G401.6 (cell line): ENCODE results near the gene COL4A6.

Source experiments
- FAIRE-seq: peaks from 2 replicates; lab custom pipeline; 2012; peaks lifted over from hg19 to GRCh38; lab: Jason Lieb, UNC

COL4A6 gene

GRCh38 chrX:108331126-108331909, 106.9 kb downstream of the COL4A6 start:
- no peak for FAIRE-seq

DNA sequence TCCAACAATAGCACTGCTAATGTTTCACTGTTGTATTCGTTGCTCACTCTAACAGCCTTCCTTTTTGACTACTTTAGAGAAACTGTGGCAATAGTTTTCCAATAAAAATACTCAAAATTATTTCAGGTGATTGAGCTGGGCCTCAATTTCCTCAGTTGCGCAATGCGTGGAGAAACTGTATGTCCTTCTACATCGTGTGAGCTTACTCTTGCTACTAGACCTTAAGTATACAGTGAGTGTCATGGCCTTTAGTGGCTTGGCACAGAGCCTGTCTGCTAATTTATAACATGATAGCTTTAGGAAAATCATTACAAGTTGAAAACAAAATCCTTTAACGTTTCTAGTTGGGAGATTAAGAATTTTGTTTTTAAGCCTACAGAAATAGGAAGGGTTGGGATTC, 114.5 kb downstream of the COL4A6 start:
- no peak for FAIRE-seq

DNA sequence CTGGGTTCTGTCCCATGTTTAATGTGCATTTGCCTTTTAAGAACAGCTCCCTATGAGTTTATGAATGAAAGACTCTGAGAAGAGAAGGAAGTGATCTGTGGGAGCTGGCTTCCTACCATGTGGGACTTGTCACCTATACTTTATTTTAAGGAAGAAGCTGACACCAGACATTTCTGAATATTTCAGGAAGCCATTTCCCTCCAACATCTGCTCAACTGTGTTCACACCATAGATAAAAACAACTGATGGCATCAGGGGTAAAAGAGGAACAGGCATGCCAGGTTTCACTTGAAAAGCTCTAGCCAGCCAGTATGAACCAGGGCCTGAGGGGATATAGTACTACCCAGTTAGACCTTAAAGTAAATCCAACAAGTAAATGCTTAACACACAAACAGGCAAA, 116.0 kb downstream of the COL4A6 start:
- FAIRE-seq, result no peak

DNA sequence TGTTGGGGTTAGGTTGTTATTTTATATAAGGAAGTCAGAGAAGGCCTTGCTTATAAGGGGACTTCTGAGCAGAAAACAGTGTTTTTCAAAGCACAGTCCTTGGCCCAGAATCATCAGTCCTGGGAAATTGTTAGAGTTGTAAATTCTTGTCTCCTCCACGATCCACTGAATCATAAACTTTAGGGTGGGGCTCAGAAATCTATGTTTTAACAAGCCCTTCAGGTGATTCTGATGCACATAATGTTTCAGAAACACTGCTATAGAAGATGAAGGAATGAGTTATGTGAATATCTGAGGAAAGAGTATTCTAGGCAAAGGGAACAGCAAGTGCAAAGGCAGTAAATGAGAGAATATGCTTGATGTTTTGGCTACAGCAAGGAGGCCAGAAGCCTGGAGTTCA, 121.8 kb downstream of the COL4A6 start:
- FAIRE-seq, result no peak

DNA sequence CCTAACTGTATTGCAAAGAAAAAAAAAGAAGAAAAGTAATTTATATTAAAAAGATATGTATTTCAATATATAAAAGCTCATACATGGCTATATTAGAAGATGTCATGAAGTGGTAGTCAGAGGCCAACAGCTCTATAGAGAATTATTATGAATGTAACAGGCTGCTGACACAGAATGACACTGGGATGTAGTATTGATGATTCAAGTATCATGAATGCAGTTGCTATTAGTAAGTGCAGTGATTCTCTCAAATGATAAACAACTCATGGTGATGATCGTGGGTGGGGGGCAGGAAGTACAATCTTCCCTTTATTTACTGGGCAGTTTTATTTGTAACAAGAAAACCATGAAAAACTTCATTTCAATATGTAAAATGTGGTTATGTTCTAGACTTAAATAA, 124.6 kb downstream of the COL4A6 start:
- FAIRE-seq, result no peak

DNA sequence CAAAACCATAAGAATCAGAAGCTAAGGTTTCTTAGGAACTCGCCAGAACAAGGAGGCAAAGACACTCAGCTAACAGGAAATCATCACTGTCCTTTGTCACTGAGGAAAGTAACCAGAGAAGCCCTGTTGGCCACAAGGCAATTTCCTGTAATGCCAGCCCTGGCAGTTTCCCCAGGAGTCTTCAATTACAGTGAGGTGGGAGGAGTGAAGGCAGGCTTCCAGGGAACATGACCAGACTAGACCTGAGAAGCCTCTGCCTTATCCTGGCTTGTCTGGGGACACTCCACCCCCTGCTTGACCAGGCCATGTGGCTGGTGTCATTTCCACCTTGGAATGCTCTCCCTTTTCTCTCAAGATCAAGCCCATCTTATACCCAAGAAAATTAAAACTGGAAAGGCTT, 125.3 kb downstream of the COL4A6 start:
- no peak for FAIRE-seq

- no peak for FAIRE-seq
Observed at GRCh38 chrX:108312011-108312410, 126.2 kb downstream of the COL4A6 start.

DNA sequence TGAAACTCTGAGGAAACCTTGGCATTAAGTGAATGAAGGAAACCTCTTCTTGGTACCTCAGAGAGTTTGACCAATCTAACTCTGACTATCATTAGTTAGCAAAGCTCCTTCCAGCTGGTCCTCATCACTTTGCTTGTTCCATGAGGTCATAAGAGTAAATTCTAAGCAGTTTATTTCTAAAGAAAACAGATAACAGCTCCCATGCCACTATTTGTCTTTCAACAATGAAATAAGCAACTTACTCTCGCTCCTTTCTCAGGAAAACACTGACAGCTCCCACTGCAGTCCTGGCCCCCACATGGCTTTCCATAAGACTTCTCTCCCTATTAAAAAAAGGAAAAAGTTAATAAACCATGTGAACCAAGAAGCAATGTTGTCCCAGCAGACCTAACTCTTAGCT, 127.7 kb downstream of the COL4A6 start:
- FAIRE-seq, result no peak

DNA sequence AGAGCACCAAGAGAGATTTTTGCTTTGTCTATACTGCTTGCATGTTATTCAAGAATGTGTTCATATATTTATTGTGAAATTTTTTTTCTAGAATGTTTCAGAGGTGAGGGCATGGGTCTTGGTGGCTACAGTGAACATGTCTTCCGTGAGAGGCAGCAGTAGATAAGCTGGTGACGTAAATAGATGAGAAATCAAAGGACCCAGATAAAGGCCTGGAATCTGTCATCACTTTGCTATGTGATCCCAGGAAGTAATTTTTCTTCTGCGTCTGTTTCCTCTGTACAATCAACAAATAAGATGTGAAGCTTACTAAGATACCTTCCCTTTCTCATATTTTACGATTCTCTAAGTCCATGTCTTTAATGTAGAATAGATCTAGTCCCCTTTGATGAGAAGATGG, 129.1 kb downstream of the COL4A6 start:
- FAIRE-seq, result no peak

DNA sequence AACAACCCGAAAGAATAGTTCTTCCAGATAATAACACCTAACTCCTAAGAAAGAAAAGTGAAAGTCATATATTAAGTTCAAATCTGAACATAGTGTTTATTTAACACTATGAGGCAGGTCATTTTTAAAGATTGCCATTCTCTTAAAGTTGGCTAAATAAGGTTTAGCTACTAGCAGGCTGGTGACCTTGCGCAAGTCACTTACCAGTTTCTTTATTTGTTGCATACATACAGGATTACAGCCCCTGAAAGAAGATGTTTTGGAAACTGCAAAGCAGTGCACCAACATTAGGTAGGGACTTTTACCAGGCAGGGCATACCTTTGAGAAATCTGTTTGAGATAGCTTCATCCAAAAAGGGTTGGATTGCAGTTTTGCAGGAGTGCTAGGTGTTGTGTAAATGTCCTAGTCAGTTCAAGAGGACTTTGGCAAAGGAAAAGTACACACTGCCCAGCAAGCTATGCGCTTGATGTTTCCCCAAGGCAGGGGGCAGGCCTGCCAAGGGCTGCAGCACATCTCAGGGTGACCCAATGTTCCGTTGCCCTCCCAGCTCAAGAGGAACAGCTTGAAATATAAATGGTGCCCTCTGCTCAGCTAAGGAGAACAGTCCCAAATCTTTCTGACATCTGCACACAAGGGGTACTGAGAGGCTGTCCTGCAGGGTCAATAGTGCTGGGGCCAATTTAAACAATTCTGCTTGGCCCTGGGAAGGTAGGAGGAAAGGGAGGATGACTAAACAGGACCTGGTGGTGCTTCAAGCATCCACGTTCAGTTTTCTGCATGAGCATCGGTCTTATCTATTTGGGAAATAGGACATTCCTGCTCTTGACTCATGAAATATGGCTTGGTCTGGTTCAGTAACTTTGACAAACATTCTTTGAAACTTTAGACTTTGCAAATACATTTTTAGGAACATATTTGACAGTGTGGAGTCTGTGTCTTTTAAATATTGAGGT, 130.8 kb downstream of the COL4A6 start:
- no peak for FAIRE-seq

DNA sequence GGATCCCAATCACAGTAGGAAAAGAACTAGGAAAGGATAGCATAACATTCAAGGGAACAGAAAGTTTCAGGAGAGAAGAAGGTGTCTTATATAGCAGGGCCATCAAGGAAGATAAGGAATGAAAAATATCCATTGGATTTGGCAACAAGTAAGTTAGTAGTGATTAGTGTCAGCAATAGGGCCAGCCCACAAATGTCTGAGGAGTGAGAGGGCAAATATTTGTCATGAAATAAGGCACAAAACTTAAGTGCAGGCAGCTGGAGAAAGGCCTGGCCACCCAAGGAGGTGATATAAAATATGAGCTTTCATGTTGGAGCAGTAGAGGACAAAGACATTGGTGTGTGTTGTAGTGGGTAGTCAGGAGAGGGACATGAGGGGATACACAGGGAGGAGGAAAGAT, 132.1 kb downstream of the COL4A6 start:
- no peak for FAIRE-seq

GRCh38 chrX:108304757-108305156, 133.5 kb downstream of the COL4A6 start:
- no peak for FAIRE-seq

DNA sequence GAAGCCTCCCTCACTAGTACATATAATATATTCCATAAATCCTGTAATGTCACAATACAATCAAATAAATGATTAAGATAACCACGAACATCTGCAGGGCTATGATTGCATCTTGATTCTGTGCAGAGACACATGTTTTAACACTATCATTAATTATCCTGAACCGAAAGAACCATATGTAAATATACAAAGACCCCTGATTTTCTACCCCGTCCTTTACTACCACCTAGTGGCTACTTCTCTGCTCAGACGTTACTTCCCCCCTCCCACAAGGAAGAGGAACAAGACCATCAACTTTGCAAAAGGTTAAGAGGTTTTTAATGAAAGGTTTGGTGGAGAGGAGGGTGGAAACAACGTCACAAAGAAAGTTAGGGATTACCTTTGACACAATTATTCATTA, 134.0 kb downstream of the COL4A6 start:
- no peak for FAIRE-seq

DNA sequence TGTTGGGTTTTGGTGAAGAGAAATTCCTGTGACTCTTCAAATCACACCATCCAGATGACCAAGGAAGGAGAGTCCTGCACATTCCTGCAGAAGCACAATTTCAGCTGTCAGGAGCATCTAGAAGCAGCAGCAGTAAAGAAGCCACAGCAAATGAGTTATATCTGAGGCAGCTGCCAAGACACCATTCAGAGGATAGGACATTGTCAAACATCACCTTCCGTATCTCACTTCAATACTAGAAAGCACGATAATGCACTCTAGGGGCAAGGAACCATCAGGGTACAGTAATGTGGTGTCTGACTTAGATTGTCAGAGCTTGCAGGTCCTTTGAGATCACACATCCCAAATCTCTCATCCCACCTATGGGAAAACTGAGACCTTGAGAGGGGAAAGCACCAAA, 134.5 kb downstream of the COL4A6 start:
- FAIRE-seq, result no peak

DNA sequence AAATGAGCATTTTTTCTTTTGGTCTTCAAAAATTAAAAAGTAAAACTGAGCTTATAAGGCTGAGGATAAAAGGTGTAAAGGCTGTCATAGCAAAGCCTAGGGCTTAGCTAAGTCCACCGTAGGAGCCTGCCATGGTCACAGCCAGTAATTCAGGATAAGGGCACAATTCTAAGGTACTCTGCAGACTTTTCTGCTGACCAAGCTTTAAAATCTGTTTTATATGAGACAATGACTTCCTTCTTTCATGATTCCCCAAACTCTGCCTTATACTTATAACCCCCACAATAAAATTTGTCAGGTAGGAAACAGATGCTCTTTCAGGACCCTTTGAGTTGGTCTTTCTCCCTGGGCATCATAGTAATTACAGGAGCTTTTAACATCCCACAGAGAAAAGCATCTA, 138.5 kb downstream of the COL4A6 start:
- FAIRE-seq, result no peak

- FAIRE-seq, result no peak
Observed at GRCh38 chrX:108299101-108299591, 139.1 kb downstream of the COL4A6 start.

DNA sequence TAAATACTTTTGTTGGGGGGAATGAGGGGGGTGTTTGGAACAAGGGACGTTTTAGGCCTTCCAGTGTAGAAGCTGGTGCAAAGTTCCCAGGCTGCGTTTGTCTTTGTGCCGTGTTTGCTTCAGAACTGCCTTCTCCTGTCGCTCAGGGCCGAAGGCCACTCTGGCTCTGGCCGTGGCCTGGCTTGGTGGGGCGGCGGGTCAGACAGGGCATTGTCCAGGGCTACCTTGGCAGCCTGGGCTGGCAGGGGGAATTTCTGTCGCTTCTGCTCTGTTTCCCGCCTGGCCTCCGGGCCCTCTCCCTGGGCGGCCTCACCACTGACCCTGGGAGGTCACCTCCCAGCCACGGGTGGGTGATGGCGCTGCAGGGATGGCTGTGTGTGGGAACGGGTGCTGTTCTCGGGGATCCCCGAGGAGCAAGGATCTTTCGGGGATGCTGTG, 140.0 kb downstream of the COL4A6 start:
- FAIRE-seq, result no peak

DNA sequence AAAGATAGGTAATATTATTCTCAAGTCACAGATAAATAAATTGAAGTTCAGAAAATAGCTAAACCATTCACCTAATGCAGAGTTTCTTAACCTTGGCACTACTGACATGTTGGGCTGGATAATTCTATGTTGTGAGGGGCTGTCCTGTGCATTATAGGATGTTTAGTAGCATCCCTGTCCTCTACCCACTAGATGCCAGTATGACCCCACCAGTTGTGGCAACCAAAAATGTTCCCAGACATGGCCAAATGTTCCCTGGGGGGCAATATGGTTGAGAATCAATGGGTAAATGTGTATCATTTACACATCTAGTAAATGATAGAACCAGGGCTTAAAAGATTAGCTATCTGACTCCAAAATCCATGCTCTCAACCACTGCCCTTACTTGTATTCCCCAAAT, 140.9 kb downstream of the COL4A6 start:
- no peak for FAIRE-seq

DNA sequence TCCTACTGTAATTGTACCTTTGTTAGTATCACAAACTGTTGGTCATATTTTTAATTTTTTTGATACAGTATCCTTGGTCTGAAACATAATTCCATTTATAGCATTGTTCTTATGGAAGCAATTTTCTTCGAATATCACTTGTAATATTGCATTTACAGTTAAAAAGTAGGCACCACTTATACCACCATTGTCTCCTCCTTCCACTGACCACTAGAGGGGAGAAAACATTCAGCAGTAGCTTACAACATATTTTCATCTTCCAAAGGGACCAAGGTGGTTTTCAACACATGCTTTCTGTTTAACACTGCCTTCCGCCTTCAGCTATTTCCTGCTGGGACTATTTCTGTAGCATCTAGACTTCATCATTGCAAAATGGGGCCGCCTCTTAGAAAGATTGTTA, 146.2 kb downstream of the COL4A6 start:
- no peak for FAIRE-seq

DNA sequence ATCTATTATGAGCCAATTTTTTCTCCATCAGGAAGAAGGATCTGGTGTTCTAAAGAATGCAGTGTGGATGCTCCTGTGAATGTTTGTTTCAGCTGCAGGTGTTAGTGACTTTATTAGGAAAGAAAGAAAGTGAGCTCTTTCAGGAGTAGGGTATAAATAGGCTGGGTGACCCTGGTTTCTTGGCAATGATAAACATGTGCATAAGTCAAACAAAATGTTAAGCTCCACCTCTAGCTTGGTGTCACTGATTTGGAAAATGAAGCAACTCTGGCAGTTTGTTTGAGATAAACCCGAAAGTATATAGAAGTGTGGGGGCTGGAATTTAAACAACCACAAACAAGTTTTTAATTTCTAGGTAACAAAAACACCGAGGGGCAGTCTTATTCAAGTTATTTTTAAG, 152.3 kb downstream of the COL4A6 start:
- FAIRE-seq, result no peak

DNA sequence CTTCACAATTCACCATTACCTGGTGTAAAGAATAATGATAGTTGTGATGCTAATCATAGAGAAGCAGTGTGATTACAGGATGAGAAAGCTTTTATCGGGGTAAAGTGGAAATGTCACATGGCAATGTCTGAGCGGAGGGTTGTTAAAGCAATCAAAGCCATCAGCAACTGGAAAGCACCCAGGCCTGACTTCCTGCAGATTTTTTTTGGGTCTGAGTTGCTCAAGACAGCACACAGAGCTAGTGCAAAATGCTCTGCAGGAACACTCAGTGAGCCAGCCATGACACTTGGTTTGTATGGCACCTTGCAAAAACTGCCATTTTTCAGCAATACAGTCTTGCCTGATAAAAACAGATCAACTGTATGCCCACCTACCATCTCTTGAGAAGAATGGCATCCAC, 152.9 kb downstream of the COL4A6 start:
- no peak for FAIRE-seq

DNA sequence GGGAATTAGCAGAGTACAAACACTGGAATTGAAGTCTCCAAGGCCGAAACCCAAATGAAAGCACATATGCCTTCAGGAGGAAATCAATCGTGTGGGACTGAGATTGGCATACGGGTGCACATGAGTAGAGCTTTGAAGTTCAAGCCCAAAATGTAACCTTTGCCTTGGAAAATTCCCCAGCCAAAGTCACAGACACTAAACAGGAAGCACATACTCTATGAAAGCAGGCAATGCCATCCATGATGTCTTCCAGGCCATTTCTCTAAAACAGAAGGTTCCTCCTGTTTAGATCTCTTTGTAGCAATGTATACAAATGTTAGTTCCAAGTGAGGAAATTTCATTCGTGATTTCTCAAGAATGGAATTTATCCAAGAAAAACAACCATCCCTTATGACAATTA, 162.5 kb downstream of the COL4A6 start:
- FAIRE-seq, result no peak

- no peak for FAIRE-seq
Observed at GRCh38 chrX:108271397-108271787, 166.8 kb downstream of the COL4A6 start.
